Smooth muscle cell (in vitro differentiated cells): Measurements from ENCODE around the gene BMERB1. TPM values are rescaled to one million over a fixed set of nuclear protein-coding genes. Genes with fewer than 3 reads are reported as not detected.

Experiments used
- DNase-seq: peaks from one replicate; lab custom pipeline; 2025; ENCODE audit not compliant: unreplicated experiment; lab: John Stamatoyannopoulos, UW
- H2AFZ ChIP-seq: fragments of 200-600 bp; sonication (generic); 2 replicates; pipeline ENCODE4 v1.6.0; 2016; ENCODE audit warnings: antibody characterized with exemption, low read depth, mild to moderate bottlenecking
- H3F3A ChIP-seq: fragments of 200-600 bp; sonication (generic); 2 replicates; pipeline ENCODE4 v1.6.0; 2017; ENCODE audit warnings: antibody characterized with exemption, low read depth
- H3K27ac ChIP-seq: fragments of 200-600 bp; sonication (generic); 2 replicates; pipeline ENCODE4 v1.5.1; 2016; ENCODE audit warnings: low read depth, mild to moderate bottlenecking
- H3K27me3 ChIP-seq: fragments of 200-600 bp; sonication (generic); 2 replicates; pipeline ENCODE4 v1.6.1; 2016; ENCODE audit warnings: low read depth, mild to moderate bottlenecking
- H3K36me3 ChIP-seq: fragments of 200-600 bp; sonication (generic); 2 replicates; pipeline ENCODE4 v1.5.1; 2016; ENCODE audit warnings: low read depth
- H3K4me1 ChIP-seq: fragments of 200-600 bp; sonication (generic); 2 replicates; pipeline ENCODE4 v1.5.1; 2016; ENCODE audit warnings: low read depth
- H3K4me2 ChIP-seq: fragments of 200-600 bp; sonication (generic); 2 replicates; pipeline ENCODE4 v1.6.0; 2016; ENCODE audit warnings: mild to moderate bottlenecking
- H3K4me3 ChIP-seq: fragments of 200-600 bp; sonication (generic); 2 replicates; pipeline ENCODE4 v1.5.1; 2016; ENCODE audit warnings: mild to moderate bottlenecking
- H3K79me2 ChIP-seq: fragments of 200-600 bp; sonication (generic); 2 replicates; pipeline ENCODE4 v1.6.0; 2016; ENCODE audit warnings: low read depth, mild to moderate bottlenecking
- H3K9ac ChIP-seq: fragments of 200-600 bp; sonication (generic); 2 replicates; pipeline ENCODE4 v1.6.0; 2016; ENCODE audit warnings: low read depth
- H3K9me3 ChIP-seq: fragments of 200-600 bp; sonication (generic); replicated peaks from 2 replicates; pipeline ENCODE4 v1.5.1; 2016; ENCODE audit warnings: low read depth
- H4K20me1 ChIP-seq: fragments of 200-600 bp; sonication (generic); 2 replicates; pipeline ENCODE4 v1.6.0; 2016; ENCODE audit warnings: low read depth
- WGBS: methylation state at CpG from one replicate; pipeline ENCODE4 v1.1.7; 2016; ENCODE audit warnings: low lambda C conversion rate; 5-methylcytosine and 5-hydroxymethylcytosine counted together
- polyA plus RNA-seq: library from polyadenylated mRNA; unstranded; fragments of >200 nt; fragmentation: Nextera tagmentation; extraction: Ambion mirVana; gene quantifications from 2 replicates; pipeline ENCODE4 v1.2.1, GENCODE V29; 2016
- total RNA-seq: library from RNA; depleted of rRNA; stranded (reverse); fragments of >200 nt; gene quantifications from 2 replicates; pipeline ENCODE4 v1.2.3, GENCODE V29; 2014
- TF ChIP-seq, protein P1 (sequence below): fragments of 200-600 bp; sonication (generic); IDR thresholded peaks from 2 replicates; pipeline ENCODE4 v1.5.1; 2017; ENCODE audit warnings: borderline replicate concordance, mild to moderate bottlenecking, antibody characterized with exemption; ENCODE audit not compliant: insufficient read depth, poor library complexity, severe bottlenecking

Gene BMERB1
- total and polyA plus RNA-seq, 2 experiments from 2014 or later = 16.5 to 20.0 TPM

DNA sequence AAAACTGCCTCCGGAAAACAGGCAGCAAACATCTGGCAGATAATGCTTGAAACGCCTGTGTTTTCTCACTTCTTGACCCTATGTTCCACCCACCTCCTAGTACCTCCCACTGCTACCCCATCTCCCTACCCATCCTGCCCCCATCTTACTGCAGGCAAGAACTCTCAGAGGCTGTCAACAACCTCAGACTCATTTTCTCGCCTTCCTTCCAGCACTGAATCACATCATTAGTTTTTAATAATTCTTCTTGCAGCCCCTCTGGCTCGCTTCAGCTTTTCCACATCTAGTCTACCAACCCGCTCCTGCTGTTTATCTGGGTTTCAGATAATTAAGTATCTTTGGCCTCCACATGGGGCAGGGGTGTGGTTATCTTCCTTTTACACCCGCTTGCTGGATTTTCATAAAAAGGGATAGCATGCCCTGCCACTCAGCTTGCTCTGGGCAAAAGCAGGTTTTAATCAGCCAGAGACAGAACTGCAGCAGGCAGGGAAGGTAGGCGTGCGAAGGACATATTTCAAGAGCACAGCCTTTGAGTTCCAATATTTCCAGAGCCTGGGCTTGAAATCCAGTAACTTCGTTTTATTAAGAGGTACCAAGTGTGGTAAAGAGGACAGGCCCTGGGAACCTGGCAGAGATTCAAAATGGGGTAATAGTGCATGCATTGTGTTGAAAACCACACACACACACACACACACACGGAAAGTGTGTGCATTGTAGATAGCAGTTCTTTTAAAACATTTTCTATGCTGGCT is 87.5 kb downstream of the BMERB1 start:
- TF ChIP-seq, protein P1, sequence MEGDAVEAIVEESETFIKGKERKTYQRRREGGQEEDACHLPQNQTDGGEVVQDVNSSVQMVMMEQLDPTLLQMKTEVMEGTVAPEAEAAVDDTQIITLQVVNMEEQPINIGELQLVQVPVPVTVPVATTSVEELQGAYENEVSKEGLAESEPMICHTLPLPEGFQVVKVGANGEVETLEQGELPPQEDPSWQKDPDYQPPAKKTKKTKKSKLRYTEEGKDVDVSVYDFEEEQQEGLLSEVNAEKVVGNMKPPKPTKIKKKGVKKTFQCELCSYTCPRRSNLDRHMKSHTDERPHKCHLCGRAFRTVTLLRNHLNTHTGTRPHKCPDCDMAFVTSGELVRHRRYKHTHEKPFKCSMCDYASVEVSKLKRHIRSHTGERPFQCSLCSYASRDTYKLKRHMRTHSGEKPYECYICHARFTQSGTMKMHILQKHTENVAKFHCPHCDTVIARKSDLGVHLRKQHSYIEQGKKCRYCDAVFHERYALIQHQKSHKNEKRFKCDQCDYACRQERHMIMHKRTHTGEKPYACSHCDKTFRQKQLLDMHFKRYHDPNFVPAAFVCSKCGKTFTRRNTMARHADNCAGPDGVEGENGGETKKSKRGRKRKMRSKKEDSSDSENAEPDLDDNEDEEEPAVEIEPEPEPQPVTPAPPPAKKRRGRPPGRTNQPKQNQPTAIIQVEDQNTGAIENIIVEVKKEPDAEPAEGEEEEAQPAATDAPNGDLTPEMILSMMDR = no peak
- Histone ChIP-seq H3K27me3 (no peaks in the 10 kb centered on the region), H3K27ac (no peak overlapping the region), H3K4me3 (no peak overlapping the region), H4K20me1 (peaks cover 4% of the 10 kb centered on the region), H3K4me1 (no peaks in the 10 kb centered on the region), H2AFZ (no peak overlapping the region), H3K79me2 (no peaks in the 10 kb centered on the region), H3K36me3 (no peaks in the 10 kb centered on the region), H3F3A (peaks cover 3% of the 10 kb centered on the region), H3K9ac (no peak overlapping the region), H3K4me2 (no peak overlapping the region), H3K9me3 (no peaks in the 10 kb centered on the region)
- DNase-seq = no peak
- WGBS = 36% methylated on average over 10 of the region's 10 CpGs

DNA sequence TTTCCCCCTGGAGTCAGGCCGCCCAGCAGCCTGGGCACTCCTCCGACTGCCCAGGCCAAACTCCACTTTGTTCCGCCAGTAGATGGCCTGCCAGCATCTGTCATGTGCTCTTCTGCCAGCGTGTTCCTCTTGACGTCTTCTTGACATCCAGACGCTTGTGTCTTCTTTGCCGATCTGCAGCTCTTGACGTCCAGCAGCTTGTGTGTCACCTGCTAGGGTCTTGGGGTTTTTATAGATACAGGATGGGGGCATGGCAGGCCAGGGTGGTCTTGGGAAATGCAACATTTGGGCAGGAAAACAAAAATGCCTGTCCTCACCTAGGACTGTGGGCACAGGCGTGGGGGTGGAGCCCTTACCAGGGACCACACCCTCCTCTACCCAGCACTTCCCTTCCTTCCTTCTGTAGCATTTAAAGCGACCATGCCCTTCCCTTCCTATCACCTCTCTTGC is 88.7 kb downstream of the BMERB1 start:
- no peak overlapping the region for H3K4me2 ChIP-seq
- H4K20me1 ChIP-seq = peaks cover 4% of the 10 kb centered on the region
- peaks cover 3% of the 10 kb centered on the region for H3F3A ChIP-seq
- H3K27ac ChIP-seq = no peak overlapping the region
- H3K9me3 ChIP-seq = no peaks in the 10 kb centered on the region
- DNase-seq = no peak
- 83% methylated on average over 10 of the region's 10 CpGs for WGBS
- no peaks in the 10 kb centered on the region for H3K36me3 ChIP-seq
- no peaks in the 10 kb centered on the region for H3K79me2 ChIP-seq
- no peak overlapping the region for H3K9ac ChIP-seq
- H2AFZ ChIP-seq = no peak overlapping the region
- H3K4me3 ChIP-seq = no peak overlapping the region
- H3K4me1 ChIP-seq = no peaks in the 10 kb centered on the region
- H3K27me3 ChIP-seq = no peaks in the 10 kb centered on the region
- TF ChIP-seq, protein P1 = no peak

DNA sequence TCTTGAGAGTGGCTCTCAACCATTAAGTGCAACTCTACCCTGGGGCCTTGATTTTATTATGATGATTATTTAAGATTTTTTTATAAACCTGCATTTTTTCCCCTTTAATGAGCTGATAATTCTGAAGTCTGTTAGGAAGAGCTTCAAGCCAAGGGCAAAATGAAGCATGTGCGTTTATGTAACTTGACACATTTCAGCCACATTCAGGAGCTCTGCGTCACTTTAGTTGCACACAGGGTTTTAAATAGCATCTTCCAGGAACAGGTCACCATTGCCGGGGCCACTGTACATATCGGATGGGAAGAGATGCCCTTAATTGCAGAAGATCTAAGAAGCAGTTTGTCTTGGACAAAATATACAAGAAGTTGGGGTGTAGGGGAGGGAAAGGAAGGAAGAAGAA is 89.6 kb downstream of the BMERB1 start:
- peaks cover 3% of the 10 kb centered on the region for H3F3A ChIP-seq
- H3K27me3 ChIP-seq = no peaks in the 10 kb centered on the region
- H3K4me1 ChIP-seq = no peaks in the 10 kb centered on the region
- DNase-seq = no peak
- H4K20me1 ChIP-seq = peaks cover 4% of the 10 kb centered on the region
- H3K4me3 ChIP-seq = no peak overlapping the region
- no peak overlapping the region for H3K9ac ChIP-seq
- no peaks in the 10 kb centered on the region for H3K36me3 ChIP-seq
- H3K9me3 ChIP-seq = no peaks in the 10 kb centered on the region
- H2AFZ ChIP-seq = no peak overlapping the region
- whole genome bisulfite sequencing = 94% methylated on average over 4 of the region's 4 CpGs
- TF ChIP-seq, protein P1 = no peak
- H3K27ac ChIP-seq = no peak overlapping the region
- no peaks in the 10 kb centered on the region for H3K79me2 ChIP-seq
- no peak overlapping the region for H3K4me2 ChIP-seq

DNA sequence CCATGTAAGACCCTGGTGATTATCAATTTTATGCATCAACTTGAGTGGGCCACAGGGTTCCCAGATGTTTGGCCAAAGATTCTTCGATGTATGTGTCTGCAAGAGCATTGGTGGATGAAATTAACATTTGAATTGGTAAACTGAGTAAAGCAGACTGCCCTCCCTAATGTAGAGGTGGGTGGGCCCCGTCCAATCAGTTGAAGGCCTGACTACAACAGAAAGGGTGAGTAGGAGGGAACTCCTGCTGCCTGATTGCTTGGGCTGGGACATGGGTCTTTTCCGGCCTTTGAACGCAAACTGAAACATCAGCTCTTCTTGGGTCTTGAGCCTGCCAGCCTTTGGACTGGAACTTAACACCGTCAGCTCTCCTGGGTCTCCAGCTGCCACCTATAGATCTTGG is 90.6 kb downstream of the BMERB1 start:
- H3K9me3 ChIP-seq = no peaks in the 10 kb centered on the region
- no peaks in the 10 kb centered on the region for H3K36me3 ChIP-seq
- H3F3A ChIP-seq = peaks cover 3% of the 10 kb centered on the region
- no peak overlapping the region for H2AFZ ChIP-seq
- H3K27me3 ChIP-seq = no peaks in the 10 kb centered on the region
- no peak overlapping the region for H3K4me2 ChIP-seq
- H3K27ac ChIP-seq = no peak overlapping the region
- no peaks in the 10 kb centered on the region for H3K4me1 ChIP-seq
- H3K79me2 ChIP-seq = no peaks in the 10 kb centered on the region
- TF ChIP-seq, protein P1 = no peak
- no peak overlapping the region for H3K4me3 ChIP-seq
- 96% methylated on average over 5 of the region's 5 CpGs for WGBS
- H4K20me1 ChIP-seq = peaks cover 4% of the 10 kb centered on the region
- DNase-seq = no peak
- no peak overlapping the region for H3K9ac ChIP-seq
